ENCODE data around the gene NLGN4Y. TPM values are rescaled to one million over a fixed set of nuclear protein-coding genes. Genes with fewer than 3 reads are reported as not detected.

NLGN4Y gene
- total RNA-seq, 1 donor from 2014 or later, result 8.9 TPM

DNA sequence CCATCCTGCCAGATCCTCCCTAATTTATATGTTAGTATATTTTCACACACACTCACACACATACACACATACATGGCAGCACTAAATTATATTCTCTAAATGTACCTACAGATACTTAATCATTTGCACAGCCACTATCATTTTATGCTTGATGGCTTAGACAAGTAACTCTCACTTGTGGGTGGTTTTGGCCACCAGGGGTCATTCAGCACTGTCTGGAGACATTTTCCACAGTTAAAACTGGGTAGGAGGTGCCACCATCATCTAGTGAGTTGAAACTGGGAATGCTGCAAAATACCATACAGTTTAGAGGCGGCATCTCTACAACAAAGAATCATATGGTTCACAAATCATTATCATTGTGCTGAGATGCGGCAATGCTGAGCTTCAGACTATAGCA, 94.2 kb downstream of the NLGN4Y start:
- H3K4me1 Mint-ChIP-seq, result no peaks in the 10 kb centered on the region
- intact Hi-C loops (cut with micrococcal nuclease), result no loop called here
- TF ChIP-seq, protein P1, sequence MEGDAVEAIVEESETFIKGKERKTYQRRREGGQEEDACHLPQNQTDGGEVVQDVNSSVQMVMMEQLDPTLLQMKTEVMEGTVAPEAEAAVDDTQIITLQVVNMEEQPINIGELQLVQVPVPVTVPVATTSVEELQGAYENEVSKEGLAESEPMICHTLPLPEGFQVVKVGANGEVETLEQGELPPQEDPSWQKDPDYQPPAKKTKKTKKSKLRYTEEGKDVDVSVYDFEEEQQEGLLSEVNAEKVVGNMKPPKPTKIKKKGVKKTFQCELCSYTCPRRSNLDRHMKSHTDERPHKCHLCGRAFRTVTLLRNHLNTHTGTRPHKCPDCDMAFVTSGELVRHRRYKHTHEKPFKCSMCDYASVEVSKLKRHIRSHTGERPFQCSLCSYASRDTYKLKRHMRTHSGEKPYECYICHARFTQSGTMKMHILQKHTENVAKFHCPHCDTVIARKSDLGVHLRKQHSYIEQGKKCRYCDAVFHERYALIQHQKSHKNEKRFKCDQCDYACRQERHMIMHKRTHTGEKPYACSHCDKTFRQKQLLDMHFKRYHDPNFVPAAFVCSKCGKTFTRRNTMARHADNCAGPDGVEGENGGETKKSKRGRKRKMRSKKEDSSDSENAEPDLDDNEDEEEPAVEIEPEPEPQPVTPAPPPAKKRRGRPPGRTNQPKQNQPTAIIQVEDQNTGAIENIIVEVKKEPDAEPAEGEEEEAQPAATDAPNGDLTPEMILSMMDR (IDR thresholded peaks at IDR 0.05), result no peak
- H3K27ac Mint-ChIP-seq, result no peak overlapping the region
- no peak for ATAC-seq (ENCODE audit: low read depth)
- no peaks in the 10 kb centered on the region for H3K9me3 Mint-ChIP-seq
- CTCF ChIA-PET, result no interaction called here
- H3K36me3 Mint-ChIP-seq (ENCODE audit: low read depth), result no peaks in the 10 kb centered on the region
- H3K27me3 Mint-ChIP-seq, result no peaks in the 10 kb centered on the region
- POLR2A ChIA-PET, result no interaction called here
- H3K4me3 Mint-ChIP-seq, result no peak overlapping the region
- DNase-seq, result no peak

DNA sequence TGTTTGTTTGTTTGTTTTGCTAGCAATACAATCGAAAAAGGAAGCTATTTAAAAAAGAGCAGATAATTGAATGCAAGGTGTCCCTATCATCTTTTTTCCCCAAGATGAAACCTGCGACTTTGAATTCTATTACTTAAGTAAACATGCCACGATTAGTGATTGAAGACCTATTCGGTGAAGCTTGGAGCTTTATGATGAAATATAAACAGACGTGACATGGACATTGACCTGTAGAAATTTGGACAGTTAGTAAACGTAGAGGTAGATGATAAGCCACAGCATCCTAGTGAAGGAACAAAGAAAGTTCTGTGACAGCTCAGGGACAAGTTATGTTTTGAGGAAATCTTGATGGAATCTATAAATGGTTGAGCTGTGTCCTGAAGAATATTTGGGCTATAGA, 103.9 kb downstream of the NLGN4Y start:
- no peaks in the 10 kb centered on the region for H3K36me3 Mint-ChIP-seq (ENCODE audit: low read depth)
- H3K9me3 Mint-ChIP-seq, result peaks cover 2% of the 10 kb centered on the region
- ChIA-PET POLR2A (no interaction called here), CTCF (no interaction called here)
- ATAC-seq (ENCODE audit: low read depth) (no peak), DNase-seq (no peak)
- H3K27me3 Mint-ChIP-seq, result no peaks in the 10 kb centered on the region
- TF ChIP-seq, protein P1 (IDR thresholded peaks at IDR 0.05), result no peak
- no peak overlapping the region for H3K27ac Mint-ChIP-seq
- intact Hi-C loops (cut with micrococcal nuclease), result no loop called here
- no peak overlapping the region for H3K4me3 Mint-ChIP-seq
- H3K4me1 Mint-ChIP-seq, result no peaks in the 10 kb centered on the region

DNA sequence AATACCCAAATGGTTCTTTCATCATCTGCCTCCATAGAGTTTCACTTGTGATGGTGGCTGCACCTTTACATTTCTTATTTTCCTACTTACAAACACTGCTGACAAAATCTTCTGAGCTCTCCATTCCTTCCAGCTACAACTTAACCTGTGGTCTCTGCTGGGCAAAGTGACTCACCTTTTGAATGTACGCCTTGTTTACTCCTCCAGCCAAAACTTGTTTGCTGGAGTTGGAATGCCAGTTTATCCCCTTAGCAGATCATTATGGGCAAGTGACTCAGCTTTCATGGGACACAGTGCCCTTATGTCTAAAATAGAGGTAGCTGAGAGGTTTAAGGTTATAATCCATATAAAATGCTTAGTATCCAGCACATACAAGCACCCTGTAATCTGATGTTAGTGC, 107.3 kb downstream of the NLGN4Y start:
- H3K4me1 Mint-ChIP-seq, result no peaks in the 10 kb centered on the region
- H3K36me3 Mint-ChIP-seq (ENCODE audit: low read depth), result no peaks in the 10 kb centered on the region
- no peak overlapping the region for H3K4me3 Mint-ChIP-seq
- TF ChIP-seq, protein P1 (IDR thresholded peaks at IDR 0.05), result no peak
- ChIA-PET CTCF (no interaction called here), POLR2A (no interaction called here)
- H3K27me3 Mint-ChIP-seq, result no peaks in the 10 kb centered on the region
- no peak for DNase-seq
- no peak for ATAC-seq (ENCODE audit: low read depth)
- intact Hi-C loops (cut with micrococcal nuclease), result no loop called here
- no peak overlapping the region for H3K27ac Mint-ChIP-seq
- no peaks in the 10 kb centered on the region for H3K9me3 Mint-ChIP-seq

DNA sequence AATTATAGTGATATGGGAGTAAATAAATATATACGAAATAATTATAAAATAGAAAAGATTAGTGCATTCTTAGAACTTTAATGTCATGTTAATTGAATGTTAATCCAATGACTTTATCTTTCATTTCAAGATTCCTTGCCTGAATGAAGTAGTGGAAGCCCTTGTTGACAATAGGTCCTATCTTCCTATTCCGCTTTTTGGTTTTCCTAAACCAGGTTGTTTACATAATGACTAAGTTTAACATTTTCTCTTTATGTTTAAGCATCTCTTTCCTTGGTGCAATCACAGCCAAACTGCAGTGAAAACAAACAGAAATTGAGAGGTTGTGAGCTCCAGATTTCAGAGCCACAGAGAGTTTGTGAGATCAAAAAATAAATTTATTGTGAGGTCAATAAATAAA, 109.4 kb downstream of the NLGN4Y start:
- no peaks in the 10 kb centered on the region for H3K9me3 Mint-ChIP-seq
- CTCF ChIA-PET, result no interaction called here
- H3K4me1 Mint-ChIP-seq, result no peaks in the 10 kb centered on the region
- no peaks in the 10 kb centered on the region for H3K36me3 Mint-ChIP-seq (ENCODE audit: low read depth)
- H3K27ac Mint-ChIP-seq, result no peak overlapping the region
- no peak overlapping the region for H3K4me3 Mint-ChIP-seq
- TF ChIP-seq, protein P1 (IDR thresholded peaks at IDR 0.05), result no peak
- no peak for DNase-seq
- H3K27me3 Mint-ChIP-seq, result no peaks in the 10 kb centered on the region
- POLR2A ChIA-PET, result no interaction called here
- ATAC-seq (ENCODE audit: low read depth), result no peak
- intact Hi-C loops (cut with micrococcal nuclease), result no loop called here

DNA sequence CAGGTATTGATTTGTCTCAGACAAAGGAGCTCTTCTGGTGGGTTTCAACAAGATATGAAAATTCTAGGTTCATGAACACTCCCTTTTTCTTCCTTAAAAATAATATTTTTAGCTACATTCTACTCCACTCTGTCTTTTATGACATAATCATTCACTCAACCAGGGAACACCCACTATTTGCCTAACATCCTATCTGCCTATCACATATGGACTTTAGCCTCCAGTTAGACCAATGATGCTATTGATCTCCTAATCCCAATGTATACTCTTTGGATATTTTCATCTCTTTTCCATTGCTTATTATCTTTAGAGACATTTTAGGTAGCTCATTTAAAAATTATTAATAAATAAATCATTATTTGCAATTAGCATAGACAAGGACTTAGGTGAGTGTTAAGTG, 110.6 kb downstream of the NLGN4Y start:
- no peak for DNase-seq
- no peaks in the 10 kb centered on the region for H3K27me3 Mint-ChIP-seq
- POLR2A ChIA-PET, result no interaction called here

More for the DNA sequence above, 110.6 kb downstream of the NLGN4Y start:
- no peak overlapping the region for H3K4me3 Mint-ChIP-seq
- ATAC-seq (ENCODE audit: low read depth), result no peak
- intact Hi-C loops (cut with micrococcal nuclease), result no loop called here
- no peak overlapping the region for H3K27ac Mint-ChIP-seq
- no peaks in the 10 kb centered on the region for H3K4me1 Mint-ChIP-seq
- CTCF ChIA-PET, result no interaction called here
- no peaks in the 10 kb centered on the region for H3K36me3 Mint-ChIP-seq (ENCODE audit: low read depth)
- H3K9me3 Mint-ChIP-seq, result no peaks in the 10 kb centered on the region
- TF ChIP-seq, protein P1 (IDR thresholded peaks at IDR 0.05), result no peak
